Stomach (tissue), 4 donors: ENCODE measurements around the gene OMG.

Experiments
- EP300 ChIP-seq: sonication (generic); formaldehyde crosslinking; IDR thresholded peaks from one replicate; pipeline ENCODE4 v1.6.1; 2017; ENCODE audit warnings: antibody characterized with exemption
- POLR2A ChIP-seq, 4 donors: fragments of 450-650 bp; IDR thresholded peaks; one replicate each; pipeline ENCODE4 v1.6.1; 2016; ENCODE audit warnings: antibody characterized with exemption in 4 of 4, control low read depth in 2 of 4, mild to moderate bottlenecking in 1 of 4, moderate library complexity in 1 of 4
- POLR2AphosphoS5 ChIP-seq, 3 donors: sonication (generic); formaldehyde crosslinking; IDR thresholded peaks; one replicate each; pipeline ENCODE4 v1.6.1; 2016; ENCODE audit warnings: antibody characterized with exemption in 3 of 3
- TF ChIP-seq, protein P1 (sequence below), 7 experiments: fragments of 450-650 bp in 4 of 7; fragments of 200-600 bp in 3 of 7; sonication (generic) in 3 of 7; IDR thresholded peaks; one replicate each; pipeline ENCODE4 v1.5.1; 2016 to 2019; ENCODE audit warnings: antibody characterized with exemption in 7 of 7, control low read depth in 2 of 7, mild to moderate bottlenecking in 1 of 7

DNA sequence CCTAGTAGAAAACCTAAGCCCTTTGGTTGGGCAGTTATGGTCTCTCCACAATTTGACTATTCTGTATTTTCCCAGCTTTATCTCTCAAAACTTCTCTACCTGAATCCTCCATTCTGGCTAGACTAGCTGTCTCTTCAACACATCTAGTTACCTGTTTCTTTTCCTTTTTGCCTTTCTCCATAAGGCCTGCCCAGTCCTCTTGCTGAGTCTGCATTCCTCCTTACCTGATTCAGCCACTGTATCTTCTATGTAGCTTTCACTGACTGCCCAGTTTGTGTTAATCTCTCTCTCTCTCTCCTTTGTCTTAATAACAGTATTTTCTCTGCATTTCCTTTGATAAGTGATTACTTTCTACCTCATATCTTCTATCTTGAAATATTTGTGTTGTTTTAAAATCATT lies 26.5 kb upstream of the OMG start:
- TF ChIP-seq POLR2A (IDR thresholded peaks at IDR 0.05) (no peak), EP300 (no peak), POLR2AphosphoS5 (IDR thresholded peaks at IDR 0.05) (no peak)
- TF ChIP-seq, protein P1, sequence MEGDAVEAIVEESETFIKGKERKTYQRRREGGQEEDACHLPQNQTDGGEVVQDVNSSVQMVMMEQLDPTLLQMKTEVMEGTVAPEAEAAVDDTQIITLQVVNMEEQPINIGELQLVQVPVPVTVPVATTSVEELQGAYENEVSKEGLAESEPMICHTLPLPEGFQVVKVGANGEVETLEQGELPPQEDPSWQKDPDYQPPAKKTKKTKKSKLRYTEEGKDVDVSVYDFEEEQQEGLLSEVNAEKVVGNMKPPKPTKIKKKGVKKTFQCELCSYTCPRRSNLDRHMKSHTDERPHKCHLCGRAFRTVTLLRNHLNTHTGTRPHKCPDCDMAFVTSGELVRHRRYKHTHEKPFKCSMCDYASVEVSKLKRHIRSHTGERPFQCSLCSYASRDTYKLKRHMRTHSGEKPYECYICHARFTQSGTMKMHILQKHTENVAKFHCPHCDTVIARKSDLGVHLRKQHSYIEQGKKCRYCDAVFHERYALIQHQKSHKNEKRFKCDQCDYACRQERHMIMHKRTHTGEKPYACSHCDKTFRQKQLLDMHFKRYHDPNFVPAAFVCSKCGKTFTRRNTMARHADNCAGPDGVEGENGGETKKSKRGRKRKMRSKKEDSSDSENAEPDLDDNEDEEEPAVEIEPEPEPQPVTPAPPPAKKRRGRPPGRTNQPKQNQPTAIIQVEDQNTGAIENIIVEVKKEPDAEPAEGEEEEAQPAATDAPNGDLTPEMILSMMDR (IDR thresholded peaks at IDR 0.05), result no peak
